Muscle of back (tissue), 11 donors: Measurements from ENCODE around the gene FBXL17. TPM values are rescaled to one million over a fixed set of nuclear protein-coding genes. Genes with fewer than 3 reads are reported as not detected.

ENCODE experiments used
- DNase-seq, 3 donors: peaks; one replicate each; pipeline versions ENCODE4 v3.0.0 to v3.0.0-alpha.2; 2013
- polyA plus RNA-seq, 10 donors: library from polyadenylated mRNA; unstranded; fragments of 120-200 nt; gene quantifications; one replicate each; pipeline ENCODE4 v1.2.1, GENCODE V29; 2013; ENCODE audit not compliant: insufficient read length in 10 of 10

The FBXL17 gene
- polyA plus RNA-seq, 10 donors: 18.6 to 25.6 (median 21.0) TPM

DNA sequence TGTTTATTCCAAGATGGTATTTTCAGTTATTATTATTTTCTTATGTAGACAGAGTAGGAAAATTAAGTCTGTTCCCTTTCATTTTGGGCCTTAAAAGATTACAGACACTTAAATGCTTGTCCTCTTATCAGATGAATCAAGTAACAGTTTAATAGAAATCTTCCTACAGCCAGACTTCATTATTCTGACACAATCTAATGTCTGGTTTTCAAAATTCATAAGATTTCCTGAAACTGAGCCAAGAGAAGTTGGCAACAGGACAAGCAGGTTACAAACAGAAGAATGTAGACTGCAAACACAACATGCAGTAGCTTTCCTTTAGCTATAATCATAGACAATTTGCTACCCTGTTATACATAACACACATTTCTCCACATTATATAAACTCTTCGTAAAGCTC, 130.5 kb downstream of the FBXL17 start:
- DNase-seq: peak; percentile 9 to 12 (median 9)

DNA sequence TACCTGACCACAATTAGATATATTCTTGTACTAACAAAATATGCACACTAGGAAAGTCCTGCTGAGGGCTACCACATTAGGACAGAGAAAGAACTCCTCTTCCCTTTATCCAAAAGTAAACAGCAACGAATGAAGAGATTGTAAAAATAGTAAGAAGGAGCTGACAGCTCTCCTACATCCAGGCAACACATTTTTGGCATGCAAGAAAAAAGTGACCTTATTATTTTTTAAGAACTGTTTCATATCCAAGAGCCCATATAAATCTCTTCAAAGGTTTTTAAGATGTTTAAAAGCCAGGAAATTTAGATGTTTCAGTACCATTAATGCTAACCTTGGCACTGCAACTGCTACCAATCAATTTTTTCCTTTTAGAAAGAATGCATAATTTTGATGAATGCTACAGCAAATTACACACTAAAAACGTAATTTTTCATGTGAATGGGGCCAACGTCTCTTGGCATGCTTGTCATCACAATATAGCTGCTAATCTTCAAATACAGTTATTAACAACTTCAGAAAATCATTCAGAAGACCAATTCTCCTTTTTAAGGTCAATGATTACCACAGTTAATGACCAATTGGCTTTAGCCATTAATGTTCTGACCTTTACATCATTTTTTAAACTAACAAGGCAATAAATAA, 132.0 kb downstream of the FBXL17 start:
- no peak for DNase-seq

DNA sequence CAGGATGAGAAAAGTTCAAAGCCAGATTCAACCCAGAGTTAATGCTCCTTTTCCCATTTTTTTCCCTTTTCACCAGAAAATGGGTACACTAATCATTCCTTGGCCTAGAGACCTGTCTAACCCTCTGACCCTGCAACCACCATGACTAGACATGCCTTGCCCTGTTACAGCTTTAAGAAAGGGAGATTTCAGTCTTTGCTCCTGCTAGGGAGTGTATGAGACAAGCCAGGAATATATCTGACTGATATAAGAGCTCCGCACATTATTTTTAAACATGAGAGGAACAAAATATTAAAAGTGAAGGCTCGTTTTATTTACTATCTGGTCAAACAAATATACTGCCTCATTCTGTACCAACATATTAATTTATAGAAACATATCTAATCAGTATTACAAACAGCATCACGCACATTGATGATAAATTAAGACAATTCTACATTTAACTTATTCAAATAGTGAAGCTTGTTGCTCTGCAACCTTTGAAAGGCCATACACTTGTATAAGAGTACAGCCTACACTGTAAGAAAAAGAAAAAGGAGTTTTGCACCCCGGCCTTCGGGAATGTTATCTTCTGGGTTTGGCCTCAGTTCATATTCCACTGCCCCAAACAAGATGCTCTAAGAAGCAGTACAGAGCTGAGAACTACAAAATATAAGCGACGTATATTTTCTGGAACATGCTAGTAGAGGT, 132.7 kb downstream of the FBXL17 start:
- no peak for DNase-seq

DNA sequence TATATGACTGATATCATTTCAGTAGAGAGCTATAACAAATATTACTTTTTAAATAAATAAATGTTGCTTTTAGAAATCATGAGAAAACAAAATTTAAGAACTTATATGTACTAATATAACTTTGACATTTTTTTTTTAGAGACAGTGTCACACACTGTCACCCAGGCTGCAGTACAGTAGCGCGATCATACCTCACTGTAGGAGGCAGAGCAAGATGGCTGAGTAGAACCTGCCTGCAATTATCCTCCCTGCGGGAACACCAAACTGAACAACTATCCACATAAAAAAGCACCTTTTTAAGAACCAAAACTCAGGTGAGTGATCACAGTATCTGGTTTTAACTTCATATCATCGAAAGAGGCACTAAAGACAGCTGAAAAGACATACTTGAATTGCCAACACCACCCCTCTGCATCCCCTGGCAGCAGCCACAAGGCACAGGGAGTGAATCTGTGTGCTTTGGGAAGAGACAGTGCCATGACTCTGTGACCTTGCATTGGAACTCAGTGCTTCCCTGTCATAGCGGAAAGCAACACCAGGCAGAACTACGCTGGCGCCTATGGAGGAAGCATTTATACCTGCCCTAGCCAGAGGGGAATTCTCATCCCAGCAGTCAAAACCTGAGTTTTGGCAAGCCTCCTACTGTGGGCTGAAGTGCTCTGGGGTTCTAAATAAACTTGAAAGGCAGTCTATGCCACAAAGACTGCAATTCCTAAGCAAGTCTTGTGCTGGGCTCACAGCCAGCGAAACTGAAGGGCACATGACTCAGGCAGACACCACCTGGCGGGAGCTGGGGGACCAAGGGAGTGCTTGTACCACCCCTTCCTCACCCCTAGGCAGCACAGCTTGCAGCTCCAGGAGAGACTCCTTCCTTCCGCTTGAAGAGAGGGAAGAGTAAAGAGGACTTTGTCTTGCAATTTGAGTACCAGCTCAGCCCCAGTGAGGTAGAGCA, 142.7 kb downstream of the FBXL17 start:
- DNase-seq: no peak

DNA sequence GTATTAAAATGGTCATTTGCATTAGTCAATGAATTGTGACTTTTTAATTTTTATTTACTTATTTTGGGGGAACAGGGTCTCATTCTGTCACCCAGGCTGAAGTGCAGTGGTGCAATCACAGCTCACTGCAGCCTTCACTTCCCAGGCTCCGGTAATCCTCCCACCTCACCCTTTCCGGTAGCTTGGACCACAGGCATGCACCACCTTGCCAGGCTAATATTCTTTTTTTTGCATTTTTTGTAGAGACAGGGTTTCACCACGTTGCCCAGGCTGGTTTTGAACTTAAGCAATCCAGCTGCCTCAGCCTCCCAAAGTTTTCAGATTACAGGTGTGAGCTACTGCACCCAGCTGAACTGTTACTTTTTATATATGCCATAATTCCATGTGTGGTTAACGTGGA, 143.4 kb downstream of the FBXL17 start:
- no peak for DNase-seq

DNA sequence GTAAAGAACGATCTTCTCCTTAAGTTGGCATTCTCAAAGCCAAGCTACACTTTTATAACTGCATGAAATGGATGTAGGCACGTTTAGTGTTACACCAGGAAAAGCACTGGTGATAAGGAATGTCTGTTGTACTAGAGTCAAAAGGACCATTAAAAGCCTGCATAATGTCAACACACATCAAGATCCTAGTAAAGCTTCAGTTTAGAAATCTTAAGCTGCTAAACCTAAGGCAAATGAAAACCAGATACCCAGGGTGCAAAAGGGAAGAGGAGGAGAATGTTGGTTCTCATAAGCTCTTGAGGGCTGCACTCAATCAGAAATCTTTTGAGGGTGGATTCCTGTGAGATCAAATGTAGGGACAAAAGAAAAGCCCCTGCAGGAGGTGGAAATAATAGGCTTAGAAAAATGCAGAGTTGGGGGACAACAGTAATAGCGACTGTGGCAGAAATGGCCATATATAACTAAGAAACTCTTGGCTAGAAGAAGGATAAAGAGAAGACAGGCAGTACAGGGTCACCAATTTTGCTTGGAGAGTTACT, 148.2 kb downstream of the FBXL17 start:
- DNase-seq: no peak

DNA sequence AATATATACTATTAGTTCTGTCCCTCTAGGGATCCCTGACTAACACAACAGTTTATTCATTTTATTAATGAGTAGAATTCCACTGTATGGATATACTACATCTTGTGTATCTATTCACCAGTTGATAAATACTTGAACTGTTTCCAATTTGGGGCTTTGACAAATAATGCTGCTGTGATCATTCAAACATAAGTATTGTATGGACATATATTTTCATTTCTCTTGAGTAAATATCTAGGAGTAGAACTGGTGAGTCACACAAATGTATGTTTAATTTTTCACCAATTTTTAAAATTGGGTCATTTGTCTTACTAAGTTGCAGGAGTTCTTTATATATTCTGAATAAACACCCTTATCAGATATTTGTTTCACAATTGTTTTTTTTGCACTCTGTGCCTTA, 149.1 kb downstream of the FBXL17 start:
- no peak for DNase-seq

DNA sequence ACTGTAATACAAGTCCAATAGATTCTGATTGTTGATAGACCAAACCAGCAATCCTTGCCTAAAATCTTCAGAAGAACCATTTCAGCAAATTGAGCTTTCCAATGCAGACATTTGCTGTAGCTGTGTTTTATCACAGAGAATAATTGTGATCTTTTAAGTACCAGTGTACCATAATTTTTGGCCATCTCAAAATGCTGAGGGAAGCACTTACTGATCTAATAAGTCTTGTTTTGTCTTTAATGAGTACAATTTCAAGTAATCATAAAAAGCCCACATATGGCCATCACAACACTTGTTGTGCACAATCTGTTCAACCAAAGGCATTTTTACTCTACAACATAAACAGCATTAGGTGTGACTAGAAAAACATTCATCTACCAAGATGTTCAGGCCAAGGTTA, 159.9 kb downstream of the FBXL17 start:
- DNase-seq: no peak

DNA sequence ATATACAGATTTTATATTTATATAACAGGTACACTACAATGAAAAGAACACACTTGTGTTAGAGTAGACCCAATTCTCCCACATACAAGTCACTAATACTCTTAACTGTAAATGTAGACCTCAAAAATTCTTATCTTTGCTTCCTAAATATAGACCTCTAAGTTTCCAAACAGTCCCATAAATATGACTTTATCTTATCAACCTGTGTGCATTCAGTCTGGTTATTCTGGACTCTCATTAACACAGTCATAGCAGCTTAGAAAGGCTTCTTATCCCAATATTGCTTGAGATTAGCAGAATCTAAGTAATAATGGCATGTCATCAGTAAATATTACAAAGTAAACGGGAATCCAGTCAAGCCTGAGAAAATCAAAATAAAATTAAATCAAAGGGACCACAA, 161.1 kb downstream of the FBXL17 start:
- DNase-seq: no peak

DNA sequence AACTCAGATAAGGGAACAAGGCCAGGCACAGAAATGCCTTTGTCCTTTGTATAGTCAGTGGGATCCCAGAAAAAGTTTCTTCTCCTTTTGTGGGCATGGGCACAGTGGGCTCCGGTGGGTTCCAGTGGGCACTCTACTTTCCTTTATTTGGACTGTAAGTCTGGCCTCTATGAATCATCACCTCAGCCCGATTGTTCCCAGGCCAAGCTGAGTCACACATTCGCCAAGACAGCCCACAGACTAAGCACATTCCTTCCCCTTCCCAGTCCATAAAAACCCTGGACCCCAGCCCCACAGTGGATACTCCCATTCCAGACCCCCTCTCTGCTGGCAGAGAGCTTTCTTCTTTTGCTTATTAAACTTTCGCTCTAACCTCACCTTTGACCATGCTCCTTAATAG, 165.0 kb downstream of the FBXL17 start:
- DNase-seq: no peak

DNA sequence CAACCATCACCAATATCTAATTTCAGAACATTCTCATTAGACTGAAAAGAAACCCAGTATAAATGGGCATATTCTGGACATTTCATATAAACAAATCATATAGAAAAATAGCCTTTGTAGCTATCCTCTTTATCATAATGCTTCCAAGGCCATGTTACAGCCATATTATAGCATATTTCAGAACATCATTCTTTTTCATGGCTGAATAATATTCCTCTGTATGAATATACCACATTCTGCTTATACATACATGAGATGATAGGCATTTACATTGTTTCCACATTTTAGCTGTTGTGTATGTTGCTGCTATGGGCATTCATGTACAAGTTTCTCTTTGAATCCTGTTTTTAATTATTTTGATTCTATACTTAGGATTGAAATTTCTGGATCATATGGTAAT, 167.0 kb downstream of the FBXL17 start:
- no peak for DNase-seq

DNA sequence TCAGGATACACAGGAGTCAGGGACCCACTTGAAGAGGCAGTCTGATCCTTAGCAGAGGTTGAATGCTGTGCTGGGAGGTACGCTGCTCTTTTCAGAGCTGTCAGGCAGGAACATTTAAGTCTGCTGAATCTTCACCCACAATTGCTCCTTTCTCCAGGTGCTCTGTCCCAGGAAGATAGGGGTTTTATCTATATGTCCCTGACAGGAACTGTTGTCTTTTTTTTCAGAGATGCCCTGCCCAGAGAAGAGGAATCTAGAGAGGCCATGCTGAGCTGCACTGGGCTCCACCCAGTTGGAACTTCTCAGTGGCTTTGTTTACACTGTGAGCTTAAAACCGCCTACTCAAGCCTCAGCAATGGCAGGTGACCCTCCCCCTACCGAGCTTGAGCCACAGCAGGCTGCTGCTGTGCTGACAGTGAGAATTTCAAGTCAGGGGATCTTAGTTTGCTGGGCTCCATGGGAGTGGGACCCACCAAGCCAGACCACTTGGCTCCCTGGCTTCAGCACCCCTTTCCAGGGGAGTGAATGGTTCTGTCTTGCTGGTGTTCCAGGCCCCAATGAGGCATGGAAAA, 169.0 kb downstream of the FBXL17 start:
- DNase-seq: no peak

DNA sequence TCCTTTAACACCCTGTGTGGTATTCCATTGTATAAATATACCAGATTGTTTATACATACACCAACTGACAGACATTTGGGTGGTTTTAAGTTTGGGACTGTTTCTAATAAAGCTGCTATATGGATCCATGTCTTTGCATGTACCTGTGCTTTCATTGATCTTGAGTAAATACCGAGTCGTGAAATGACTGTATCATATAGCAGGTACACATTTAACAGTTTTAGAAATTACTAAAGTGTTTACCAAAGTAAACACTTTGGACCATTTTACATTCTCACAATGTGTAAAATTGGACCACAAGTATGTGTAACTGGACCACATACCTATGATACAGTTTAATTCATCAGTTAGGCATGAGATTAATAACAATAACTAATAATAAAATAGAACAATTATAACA, 175.2 kb downstream of the FBXL17 start:
- no peak for DNase-seq

DNA sequence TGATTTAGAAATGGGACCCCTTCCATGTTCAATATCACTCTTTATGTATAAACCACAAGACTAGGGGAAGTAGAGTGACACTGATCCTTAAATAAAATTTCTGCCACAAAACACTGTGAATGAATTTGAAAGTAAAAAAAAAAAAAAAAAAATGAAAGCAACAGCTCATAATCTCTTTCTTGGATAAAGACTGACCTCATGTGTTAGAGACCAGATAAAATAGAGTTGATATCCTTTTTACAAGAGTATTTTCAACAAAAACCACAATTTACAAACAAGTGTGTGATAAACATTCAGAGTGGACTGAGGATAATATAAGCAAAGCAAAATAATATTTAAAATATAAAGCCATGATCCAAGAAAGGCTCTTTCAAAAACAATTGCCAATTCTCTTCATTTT, 180.2 kb downstream of the FBXL17 start:
- DNase-seq: no peak

DNA sequence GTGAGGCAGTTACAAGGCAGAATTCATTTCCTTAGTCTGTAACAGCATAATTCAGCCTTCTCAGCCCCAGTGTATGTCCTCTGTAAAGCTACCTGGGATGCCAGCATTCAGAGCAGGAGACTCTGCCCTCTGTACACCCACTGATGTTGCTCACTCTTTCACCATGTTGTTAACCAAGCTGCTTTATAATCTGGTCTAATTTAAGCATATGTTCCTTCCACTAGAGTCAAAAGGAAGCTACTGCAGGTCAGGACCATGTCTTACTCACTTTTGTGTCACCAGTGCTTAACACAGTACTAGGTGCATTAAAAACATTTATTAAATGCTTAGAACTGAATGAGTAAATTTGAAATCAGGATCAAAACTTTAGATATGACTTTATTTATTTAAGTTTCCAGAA, 185.6 kb downstream of the FBXL17 start:
- DNase-seq: no peak

DNA sequence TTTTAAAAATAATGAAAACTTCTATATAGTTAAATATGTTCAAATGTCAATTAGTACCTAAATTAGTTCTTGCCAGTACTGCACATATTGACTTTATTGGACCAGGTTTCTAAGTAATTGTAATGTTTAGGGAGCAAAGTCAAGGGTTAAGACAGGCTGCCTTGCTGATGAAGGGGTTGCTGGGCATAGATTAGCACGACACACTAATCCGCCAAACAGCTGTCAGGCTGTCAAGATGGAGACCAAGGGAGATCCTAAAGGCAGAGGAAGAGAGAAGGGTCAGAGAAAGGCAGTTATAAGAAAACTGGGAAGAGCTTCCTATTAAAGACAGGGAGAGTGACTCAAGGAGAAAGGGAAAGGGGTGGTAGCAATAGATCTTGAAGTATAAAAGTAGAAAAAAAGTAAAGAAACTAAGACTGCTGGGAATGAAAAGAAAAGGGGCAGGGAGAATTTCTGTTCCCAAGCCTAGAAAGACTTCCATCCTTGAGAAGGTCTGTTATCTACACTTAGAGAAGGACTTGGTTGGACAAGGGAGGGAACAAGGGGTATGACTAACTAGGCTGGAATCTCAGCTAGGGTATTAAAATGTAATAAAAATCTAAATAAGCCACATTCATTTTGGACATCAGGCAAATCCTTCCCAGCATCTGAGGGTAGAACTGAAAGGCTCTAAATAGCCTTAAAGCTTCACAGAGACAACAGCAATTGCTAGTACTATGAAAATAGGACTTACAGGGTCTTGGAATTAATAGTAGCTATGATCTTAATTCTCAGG, 188.7 kb downstream of the FBXL17 start:
- DNase-seq: peak in 1 of 3 donors; percentile 41

DNA sequence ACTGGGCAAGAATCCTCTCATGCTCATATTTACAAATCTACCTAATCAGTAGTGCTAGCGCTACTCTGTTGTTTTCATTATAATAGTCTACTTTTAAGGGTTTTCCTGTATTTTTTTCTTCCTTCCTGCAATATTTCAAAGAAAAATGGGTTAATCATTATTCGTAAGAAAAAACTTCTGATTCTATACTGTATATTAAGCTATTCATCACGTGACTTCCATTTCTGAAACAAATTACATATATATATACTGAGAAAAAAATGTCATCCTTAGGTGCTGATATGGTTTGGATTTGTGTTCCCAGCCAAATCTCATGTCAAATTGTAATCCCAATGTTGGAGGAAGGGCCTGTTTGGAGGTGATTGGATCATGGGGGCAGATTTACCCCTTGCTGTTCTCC, 197.0 kb downstream of the FBXL17 start:
- DNase-seq: no peak

DNA sequence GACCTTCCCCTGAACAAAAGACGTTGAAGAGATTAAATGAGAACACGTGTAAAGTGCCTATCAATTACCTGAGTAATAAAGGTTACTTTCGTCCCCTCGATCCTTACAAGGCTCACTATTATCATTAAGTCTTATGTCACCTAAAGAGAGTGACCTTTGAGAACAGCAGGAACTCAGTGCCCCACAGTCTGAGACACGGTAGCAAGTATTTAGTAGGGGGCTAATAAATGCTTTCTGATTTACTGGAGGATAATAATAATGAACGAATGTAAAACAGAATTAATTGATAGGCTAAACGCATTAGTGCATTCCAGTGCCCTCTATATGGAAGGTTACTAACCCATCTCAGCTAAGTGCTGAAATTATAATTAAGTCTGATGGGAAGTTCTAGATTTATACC, 199.9 kb downstream of the FBXL17 start:
- no peak for DNase-seq

DNA sequence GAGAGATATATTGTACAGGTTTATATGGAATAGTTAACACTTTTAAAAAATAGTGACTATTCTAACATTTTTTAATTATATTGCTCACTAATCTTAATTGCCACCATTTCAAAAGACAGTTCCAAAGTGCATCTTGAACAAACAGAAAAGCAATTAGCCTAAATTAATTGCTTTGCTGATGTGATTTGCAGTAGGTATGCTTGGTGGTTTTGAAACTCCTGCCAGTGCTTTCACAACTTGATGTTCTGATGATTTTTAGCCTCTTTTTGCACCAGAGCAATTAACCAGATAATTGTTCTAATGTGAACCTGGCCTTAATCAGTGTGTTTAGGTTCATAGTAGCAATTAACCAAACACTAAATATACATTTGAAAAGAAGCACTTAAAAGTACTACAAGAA, 207.6 kb downstream of the FBXL17 start:
- no peak for DNase-seq

DNA sequence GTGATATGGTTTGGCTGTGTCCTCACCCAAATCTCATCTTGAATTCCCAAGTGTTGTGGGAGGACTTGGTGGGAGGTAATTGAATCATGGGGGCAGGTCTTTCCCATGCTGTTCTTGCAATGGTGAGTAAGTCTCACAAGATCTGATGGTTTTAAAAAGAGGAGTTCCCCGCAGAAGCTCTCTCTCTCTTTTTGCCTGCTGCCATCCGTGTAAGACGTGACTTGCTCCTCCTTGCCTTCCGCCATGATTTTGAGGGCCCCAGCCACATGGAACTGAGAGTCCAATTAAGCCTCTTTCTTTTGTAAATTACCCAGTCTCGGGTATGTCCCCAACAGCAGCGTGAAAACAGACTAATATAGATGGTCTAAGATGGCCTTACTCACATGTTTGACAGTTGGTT, 210.1 kb downstream of the FBXL17 start:
- DNase-seq: no peak

DNA sequence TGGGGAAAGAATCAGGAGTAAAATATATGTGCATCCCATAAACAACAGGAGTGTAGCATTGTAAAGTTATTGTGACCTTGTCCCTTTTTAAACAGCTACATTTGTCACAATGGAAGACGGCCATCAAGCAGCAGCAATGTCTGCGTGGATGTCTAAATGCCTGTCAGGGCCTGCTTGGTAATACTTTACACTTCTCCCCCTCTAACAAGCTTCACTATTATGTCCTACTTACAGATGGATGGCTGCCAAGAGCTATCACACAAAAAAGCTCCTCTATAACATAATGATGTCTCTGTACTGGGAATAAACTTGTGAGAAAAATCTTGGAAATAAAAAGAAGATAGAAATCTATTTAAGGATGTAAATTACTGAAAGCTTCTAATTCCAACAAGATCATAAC, 213.0 kb downstream of the FBXL17 start:
- DNase-seq: peak in 2 of 3 donors; percentile 6 to 20
